ENCODE data around the gene SCG5. TPM values are rescaled to one million over a fixed set of nuclear protein-coding genes. Genes with fewer than 3 reads are reported as not detected.
A peak's percentile ranks its signal among the peaks of the same experiment; 100 is the strongest.

Gene SCG5
- total and polyA plus RNA-seq, 2 of the 13 experiments (the other 11 are each of a cell fraction or from before 2014, with no cell fraction given): 2.3 to 3.5 TPM

DNA sequence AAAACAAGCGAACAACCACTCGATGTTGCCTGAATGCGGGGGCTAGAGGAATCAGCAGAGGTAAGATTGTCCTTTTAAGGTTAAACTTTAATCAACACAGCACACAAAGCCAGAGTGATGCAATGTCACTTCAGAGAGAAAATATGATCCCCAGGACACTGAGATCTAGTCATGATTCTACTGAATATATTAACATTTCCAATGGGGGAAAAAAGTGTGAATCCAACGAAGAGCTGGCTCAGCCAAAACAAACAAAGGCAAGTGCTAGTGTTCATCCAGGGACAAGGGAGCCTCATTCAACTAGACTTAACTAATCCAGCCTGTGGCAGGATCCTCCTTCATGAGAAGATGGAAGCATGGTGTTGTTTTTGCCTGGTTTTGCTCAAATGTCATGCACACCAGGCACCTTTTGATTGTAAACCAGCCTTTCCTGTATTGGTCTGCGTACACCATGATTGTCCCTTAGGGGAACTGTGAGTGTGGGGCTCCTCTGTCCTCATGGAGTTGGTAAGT, 35.8 kb downstream of the SCG5 start (continued):
- TF ChIP-seq ZNF639 (CRISPR knock-in tag; conservative IDR thresholded peaks at IDR 0.05) (no peak), NKX3-1 (CRISPR knock-in tag; IDR thresholded peaks at IDR 0.05) (no peak), MEIS2 (CRISPR knock-in tag; IDR thresholded peaks at IDR 0.05) (no peak), ZFP37 (CRISPR knock-in tag; IDR thresholded peaks at IDR 0.05; ENCODE audit: borderline replicate concordance) (0 out of 2 replicates have a peak, but pooled peaks have one; percentile 43), AHR (CRISPR knock-in tag; IDR thresholded peaks at IDR 0.05) (no peak), ZNF749 (CRISPR knock-in tag; IDR thresholded peaks at IDR 0.05; ENCODE audit: borderline replicate concordance) (no peak), MIER3 (CRISPR knock-in tag; IDR thresholded peaks at IDR 0.05; ENCODE audit: borderline replicate concordance) (0 out of 2 replicates have a peak, but pooled peaks have one; percentile 21), ZNF720 (CRISPR knock-in tag; IDR thresholded peaks at IDR 0.05) (no peak), ELK4 (CRISPR knock-in tag; IDR thresholded peaks at IDR 0.05; ENCODE audit: borderline replicate concordance) (no peak), ZNF563 (CRISPR knock-in tag; IDR thresholded peaks at IDR 0.05) (no peak), TEAD2 (CRISPR knock-in tag; IDR thresholded peaks at IDR 0.05) (no peak), NFE2L2 (IDR thresholded peaks at IDR 0.05; ENCODE audit: low read length) (no peak), ZBTB1 (CRISPR knock-in tag; IDR thresholded peaks at IDR 0.05; ENCODE audit: borderline replicate concordance) (no peak), PAXIP1 (CRISPR knock-in tag; conservative IDR thresholded peaks at IDR 0.05) (peak; percentile 86)
- TF ChIP-seq, protein P1, sequence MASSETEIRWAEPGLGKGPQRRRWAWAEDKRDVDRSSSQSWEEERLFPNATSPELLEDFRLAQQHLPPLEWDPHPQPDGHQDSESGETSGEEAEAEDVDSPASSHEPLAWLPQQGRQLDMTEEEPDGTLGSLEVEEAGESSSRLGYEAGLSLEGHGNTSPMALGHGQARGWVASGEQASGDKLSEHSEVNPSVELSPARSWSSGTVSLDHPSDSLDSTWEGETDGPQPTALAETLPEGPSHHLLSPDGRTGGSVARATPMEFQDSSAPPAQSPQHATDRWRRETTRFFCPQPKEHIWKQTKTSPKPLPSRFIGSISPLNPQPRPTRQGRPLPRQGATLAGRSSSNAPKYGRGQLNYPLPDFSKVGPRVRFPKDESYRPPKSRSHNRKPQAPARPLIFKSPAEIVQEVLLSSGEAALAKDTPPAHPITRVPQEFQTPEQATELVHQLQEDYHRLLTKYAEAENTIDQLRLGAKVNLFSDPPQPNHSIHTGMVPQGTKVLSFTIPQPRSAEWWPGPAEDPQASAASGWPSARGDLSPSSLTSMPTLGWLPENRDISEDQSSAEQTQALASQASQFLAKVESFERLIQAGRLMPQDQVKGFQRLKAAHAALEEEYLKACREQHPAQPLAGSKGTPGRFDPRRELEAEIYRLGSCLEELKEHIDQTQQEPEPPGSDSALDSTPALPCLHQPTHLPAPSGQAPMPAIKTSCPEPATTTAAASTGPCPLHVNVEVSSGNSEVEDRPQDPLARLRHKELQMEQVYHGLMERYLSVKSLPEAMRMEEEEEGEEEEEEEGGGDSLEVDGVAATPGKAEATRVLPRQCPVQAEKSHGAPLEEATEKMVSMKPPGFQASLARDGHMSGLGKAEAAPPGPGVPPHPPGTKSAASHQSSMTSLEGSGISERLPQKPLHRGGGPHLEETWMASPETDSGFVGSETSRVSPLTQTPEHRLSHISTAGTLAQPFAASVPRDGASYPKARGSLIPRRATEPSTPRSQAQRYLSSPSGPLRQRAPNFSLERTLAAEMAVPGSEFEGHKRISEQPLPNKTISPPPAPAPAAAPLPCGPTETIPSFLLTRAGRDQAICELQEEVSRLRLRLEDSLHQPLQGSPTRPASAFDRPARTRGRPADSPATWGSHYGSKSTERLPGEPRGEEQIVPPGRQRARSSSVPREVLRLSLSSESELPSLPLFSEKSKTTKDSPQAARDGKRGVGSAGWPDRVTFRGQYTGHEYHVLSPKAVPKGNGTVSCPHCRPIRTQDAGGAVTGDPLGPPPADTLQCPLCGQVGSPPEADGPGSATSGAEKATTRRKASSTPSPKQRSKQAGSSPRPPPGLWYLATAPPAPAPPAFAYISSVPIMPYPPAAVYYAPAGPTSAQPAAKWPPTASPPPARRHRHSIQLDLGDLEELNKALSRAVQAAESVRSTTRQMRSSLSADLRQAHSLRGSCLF (CRISPR knock-in tag; IDR thresholded peaks at IDR 0.05; ENCODE audit: borderline replicate concordance): no peak
- TF ChIP-seq, protein P2, sequence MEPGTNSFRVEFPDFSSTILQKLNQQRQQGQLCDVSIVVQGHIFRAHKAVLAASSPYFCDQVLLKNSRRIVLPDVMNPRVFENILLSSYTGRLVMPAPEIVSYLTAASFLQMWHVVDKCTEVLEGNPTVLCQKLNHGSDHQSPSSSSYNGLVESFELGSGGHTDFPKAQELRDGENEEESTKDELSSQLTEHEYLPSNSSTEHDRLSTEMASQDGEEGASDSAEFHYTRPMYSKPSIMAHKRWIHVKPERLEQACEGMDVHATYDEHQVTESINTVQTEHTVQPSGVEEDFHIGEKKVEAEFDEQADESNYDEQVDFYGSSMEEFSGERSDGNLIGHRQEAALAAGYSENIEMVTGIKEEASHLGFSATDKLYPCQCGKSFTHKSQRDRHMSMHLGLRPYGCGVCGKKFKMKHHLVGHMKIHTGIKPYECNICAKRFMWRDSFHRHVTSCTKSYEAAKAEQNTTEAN (CRISPR knock-in tag; conservative IDR thresholded peaks at IDR 0.05): peak; percentile 56; the same call in 1 of the 2 replicates
- TF ChIP-seq, protein P3, sequence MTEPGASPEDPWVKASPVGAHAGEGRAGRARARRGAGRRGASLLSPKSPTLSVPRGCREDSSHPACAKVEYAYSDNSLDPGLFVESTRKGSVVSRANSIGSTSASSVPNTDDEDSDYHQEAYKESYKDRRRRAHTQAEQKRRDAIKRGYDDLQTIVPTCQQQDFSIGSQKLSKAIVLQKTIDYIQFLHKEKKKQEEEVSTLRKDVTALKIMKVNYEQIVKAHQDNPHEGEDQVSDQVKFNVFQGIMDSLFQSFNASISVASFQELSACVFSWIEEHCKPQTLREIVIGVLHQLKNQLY (CRISPR knock-in tag; IDR thresholded peaks at IDR 0.05): no peak
